IPS-18a (cell line): ENCODE results near the gene CAND2.

Source experiments
- H3K27ac ChIP-seq: one replicate; pipeline ENCODE4 v1.5.1; 2013; ENCODE audit warnings: low read length
- H3K27me3 ChIP-seq: one replicate; pipeline ENCODE4 v1.6.1; 2013; ENCODE audit warnings: mild to moderate bottlenecking, low read length; ENCODE audit not compliant: control insufficient read depth, insufficient read depth
- H3K36me3 ChIP-seq: one replicate; pipeline ENCODE4 v1.6.1; 2013; ENCODE audit warnings: low read depth, low read length; ENCODE audit not compliant: control insufficient read depth
- H3K4me1 ChIP-seq: one replicate; pipeline ENCODE4 v1.6.1; 2013; ENCODE audit warnings: low read depth, low read length; ENCODE audit not compliant: control insufficient read depth
- H3K4me3 ChIP-seq: one replicate; pipeline ENCODE4 v1.5.1; 2013; ENCODE audit warnings: low read length
- H3K9ac ChIP-seq: one replicate; pipeline ENCODE4 v1.6.1; 2013; ENCODE audit warnings: mild to moderate bottlenecking, low read length, moderate library complexity
- H3K9me3 ChIP-seq: one replicate; pipeline ENCODE4 v1.6.1; 2013; ENCODE audit warnings: low read depth, low read length; ENCODE audit not compliant: control insufficient read depth

CAND2 gene

GRCh38 chr3:12822725-12823373 lies 26.4 kb downstream of the CAND2 start:
- H3K36me3 ChIP-seq = peaks cover 4% of the 10 kb centered on the region
- no peak overlapping the region for H3K27ac ChIP-seq

GRCh38 chr3:12824299-12824698 lies 27.8 kb downstream of the CAND2 start:
- H3K9ac ChIP-seq = no peak overlapping the region

More at GRCh38 chr3:12822725-12823373, 26.4 kb downstream of the CAND2 start:
- Histone ChIP-seq H3K9ac (no peak overlapping the region), H3K4me3 (no peak overlapping the region), H3K4me1 (no peaks in the 10 kb centered on the region), H3K9me3 (no peaks in the 10 kb centered on the region), H3K27me3 (no peaks in the 10 kb centered on the region)

GRCh38 chr3:12825156-12825555 lies 28.7 kb downstream of the CAND2 start:
- H3K9me3 ChIP-seq = no peaks in the 10 kb centered on the region
- no peaks in the 10 kb centered on the region for H3K27me3 ChIP-seq
- no peak overlapping the region for H3K4me3 ChIP-seq
- no peak overlapping the region for H3K27ac ChIP-seq
- H3K9ac ChIP-seq = no peak overlapping the region
- no peaks in the 10 kb centered on the region for H3K4me1 ChIP-seq
- peaks cover 4% of the 10 kb centered on the region for H3K36me3 ChIP-seq

More at GRCh38 chr3:12824299-12824698, 27.8 kb downstream of the CAND2 start:
- no peak overlapping the region for H3K4me3 ChIP-seq
- H3K4me1 ChIP-seq = no peaks in the 10 kb centered on the region
- no peak overlapping the region for H3K27ac ChIP-seq
- no peaks in the 10 kb centered on the region for H3K27me3 ChIP-seq
- H3K9me3 ChIP-seq = no peaks in the 10 kb centered on the region
- H3K36me3 ChIP-seq = peaks cover 4% of the 10 kb centered on the region

GRCh38 chr3:12828751-12829150 lies 32.3 kb downstream of the CAND2 start:
- peaks cover 31% of the 10 kb centered on the region for H3K36me3 ChIP-seq
- H3K9ac ChIP-seq = no peak overlapping the region
- no peak overlapping the region for H3K4me3 ChIP-seq

GRCh38 chr3:12829404-12829803 lies 32.9 kb downstream of the CAND2 start:
- Histone ChIP-seq H3K9me3 (no peaks in the 10 kb centered on the region), H3K4me3 (no peak overlapping the region), H3K36me3 (peaks cover 37% of the 10 kb centered on the region), H3K9ac (no peak overlapping the region), H3K27ac (no peak overlapping the region), H3K4me1 (peaks cover 4% of the 10 kb centered on the region), H3K27me3 (no peaks in the 10 kb centered on the region)

More at GRCh38 chr3:12828751-12829150, 32.3 kb downstream of the CAND2 start:
- no peak overlapping the region for H3K27ac ChIP-seq
- H3K9me3 ChIP-seq = no peaks in the 10 kb centered on the region
- no peaks in the 10 kb centered on the region for H3K27me3 ChIP-seq
- H3K4me1 ChIP-seq = peaks cover 4% of the 10 kb centered on the region

GRCh38 chr3:12829886-12830784 lies 33.7 kb downstream of the CAND2 start:
- H3K4me3 ChIP-seq = no peak overlapping the region
- no peaks in the 10 kb centered on the region for H3K9me3 ChIP-seq

GRCh38 chr3:12830785-12831156 lies 34.3 kb downstream of the CAND2 start:
- Histone ChIP-seq H3K4me3 (no peak overlapping the region), H3K27ac (no peak overlapping the region), H3K27me3 (no peaks in the 10 kb centered on the region), H3K9ac (no peak overlapping the region), H3K4me1 (peaks cover 4% of the 10 kb centered on the region), H3K9me3 (no peaks in the 10 kb centered on the region), H3K36me3 (peaks cover 51% of the 10 kb centered on the region)

More at GRCh38 chr3:12829886-12830784, 33.7 kb downstream of the CAND2 start:
- H3K27ac ChIP-seq = no peak overlapping the region
- peaks cover 45% of the 10 kb centered on the region for H3K36me3 ChIP-seq
- H3K27me3 ChIP-seq = no peaks in the 10 kb centered on the region
- no peak overlapping the region for H3K9ac ChIP-seq
- peaks cover 4% of the 10 kb centered on the region for H3K4me1 ChIP-seq

- no peak overlapping the region for H3K9ac ChIP-seq
- no peaks in the 10 kb centered on the region for H3K9me3 ChIP-seq
- H3K27me3 ChIP-seq = no peaks in the 10 kb centered on the region
- H3K27ac ChIP-seq = no peak overlapping the region
- peaks cover 57% of the 10 kb centered on the region for H3K36me3 ChIP-seq
- peaks cover 4% of the 10 kb centered on the region for H3K4me1 ChIP-seq
- H3K4me3 ChIP-seq = no peak overlapping the region
These were observed 34.9 kb downstream of the CAND2 start for GRCh38 chr3:12831301-12831866.

- H3K9me3 ChIP-seq = no peaks in the 10 kb centered on the region
- no peak overlapping the region for H3K27ac ChIP-seq
- no peak overlapping the region for H3K9ac ChIP-seq
- peaks cover 4% of the 10 kb centered on the region for H3K4me1 ChIP-seq
- no peak overlapping the region for H3K4me3 ChIP-seq
- peaks cover 69% of the 10 kb centered on the region for H3K36me3 ChIP-seq
- no peaks in the 10 kb centered on the region for H3K27me3 ChIP-seq
These were observed 36.1 kb downstream of the CAND2 start for GRCh38 chr3:12832350-12833221.

GRCh38 chr3:12833222-12834161 lies 37.0 kb downstream of the CAND2 start:
- Histone ChIP-seq H3K9me3 (no peaks in the 10 kb centered on the region), H3K9ac (no peak overlapping the region), H3K4me1 (peaks cover 6% of the 10 kb centered on the region), H3K4me3 (no peak overlapping the region), H3K36me3 (peaks cover 78% of the 10 kb centered on the region), H3K27me3 (no peaks in the 10 kb centered on the region), H3K27ac (no peak overlapping the region)
